ENCODE data around the gene RRAS2. TPM values are rescaled to one million over a fixed set of nuclear protein-coding genes. Genes with fewer than 3 reads are reported as not detected.

The RRAS2 gene
- polyA plus RNA-seq, 1 of the 3 experiments (the other 2 are of a cell fraction) = 53.3 TPM

- Histone ChIP-seq H3K79me2 (ENCODE audit: insufficient read depth) (no peaks in the 10 kb centered on the region), H3K9me3 (no peaks in the 10 kb centered on the region), H3F3A (replicated peaks; ENCODE audit: insufficient read depth) (no peaks in the 10 kb centered on the region), H4K20me1 (ENCODE audit: insufficient read depth) (no peaks in the 10 kb centered on the region), H3K4me1 (ENCODE audit: control insufficient read depth in 1 of 2, insufficient read depth in 2 of 2, low read depth in 1 of 2, low read length in 1 of 2) (peaks cover 0 to 14% of the 10 kb centered on the region in 2 experiments; a peak in 1 of 4 replicates), H3K9me2 (no peaks in the 10 kb centered on the region), H3K9ac (no peak overlapping the region), H3K36me3 (replicated peaks in 1 of 2; ENCODE audit: control insufficient read depth in 1 of 2, insufficient read depth in 2 of 2, low read length in 1 of 2) (no peaks in the 10 kb centered on the region), H3K4me3 (ENCODE audit: low read depth in 2 of 2, low read length in 1 of 2) (no peak overlapping the region), H3K4me2 (no peak overlapping the region), H3K27ac (ENCODE audit: low read depth in 2 of 2, low read length in 1 of 2) (no peak overlapping the region), H3K27me3 (ENCODE audit: insufficient read depth) (no peaks in the 10 kb centered on the region), H2AFZ (ENCODE audit: low read depth) (no peak overlapping the region)
- DNase-seq = no peak
- 83% methylated on average over 5 of the region's 5 CpGs for WGBS (ENCODE audit: low lambda C conversion rate)
- TF ChIP-seq EP300 (IDR thresholded peaks at IDR 0.05; ENCODE audit: borderline replicate concordance in 1 of 2, low read depth in 1 of 2, low read length in 1 of 2) = no peak
- no peak for TF ChIP-seq NFIC (IDR thresholded peaks at IDR 0.05; ENCODE audit: borderline replicate concordance)
- TF ChIP-seq RXRA (IDR thresholded peaks at IDR 0.05; ENCODE audit: borderline replicate concordance, low read depth) = no peak
- TF ChIP-seq FOXM1 (IDR thresholded peaks at IDR 0.05; ENCODE audit: low read depth) = no peak
- no peak for TF ChIP-seq SIN3A (IDR thresholded peaks at IDR 0.05; ENCODE audit: borderline replicate concordance, low read depth, low read length)
- no peak for TF ChIP-seq PBX3 (IDR thresholded peaks at IDR 0.05)
- no peak for TF ChIP-seq REST (IDR thresholded peaks at IDR 0.05; ENCODE audit: low read depth, low read length)
- TF ChIP-seq GABPA (IDR thresholded peaks at IDR 0.05; ENCODE audit: low read depth) = no peak
- TF ChIP-seq RAD21 (IDR thresholded peaks at IDR 0.05; ENCODE audit: low read length) = no peak
- no peak for TF ChIP-seq MXI1 (IDR thresholded peaks at IDR 0.05; ENCODE audit: low read depth, low read length)
- no peak for TF ChIP-seq IRF3 (IDR thresholded peaks at IDR 0.05; ENCODE audit: low read depth, low read length)
- no peak for TF ChIP-seq TCF12 (IDR thresholded peaks at IDR 0.05)
- ChIA-PET POLR2A (no interaction called here), CTCF (interaction anchor here (0.9 to 6.3 kb wide), 5 partner anchors 201 to 481 kb away, joined by 3 to 50 read pairs (median 4); no protein-coding TSS in a partner anchor)
Measured at GRCh38 chr11:14253840-14254239, 105.1 kb downstream of the RRAS2 start.

- Histone ChIP-seq H3K36me3 (replicated peaks in 1 of 2; ENCODE audit: control insufficient read depth in 1 of 2, insufficient read depth in 2 of 2, low read length in 1 of 2) (no peaks in the 10 kb centered on the region), H2AFZ (ENCODE audit: low read depth) (no peak overlapping the region), H3F3A (replicated peaks; ENCODE audit: insufficient read depth) (no peaks in the 10 kb centered on the region), H3K4me2 (no peak overlapping the region), H3K9me2 (no peaks in the 10 kb centered on the region), H3K9ac (no peak overlapping the region), H3K79me2 (ENCODE audit: insufficient read depth) (no peaks in the 10 kb centered on the region), H3K27ac (ENCODE audit: low read depth in 2 of 2, low read length in 1 of 2) (no peak overlapping the region), H4K20me1 (ENCODE audit: insufficient read depth) (no peaks in the 10 kb centered on the region), H3K9me3 (no peaks in the 10 kb centered on the region), H3K27me3 (ENCODE audit: insufficient read depth) (no peaks in the 10 kb centered on the region), H3K4me3 (ENCODE audit: low read depth in 2 of 2, low read length in 1 of 2) (no peak overlapping the region), H3K4me1 (ENCODE audit: control insufficient read depth in 1 of 2, insufficient read depth in 2 of 2, low read depth in 1 of 2, low read length in 1 of 2) (peaks cover 0 to 17% of the 10 kb centered on the region in 2 experiments; a peak in 1 of 4 replicates)
- DNase-seq = no peak
- POLR2A ChIA-PET = no interaction called here
- CTCF ChIA-PET = interaction anchor here (0.9 to 6.3 kb wide), 5 partner anchors 202 to 481 kb away, joined by 3 to 50 read pairs (median 4); no protein-coding TSS in a partner anchor
- 80% methylated on average over 1 of the region's 2 CpGs for WGBS (ENCODE audit: low lambda C conversion rate)
- TF ChIP-seq GABPA (IDR thresholded peaks at IDR 0.05; ENCODE audit: low read depth) (no peak), REST (IDR thresholded peaks at IDR 0.05; ENCODE audit: low read depth, low read length) (no peak), GATA2 (CRISPR knock-in tag; IDR thresholded peaks at IDR 0.05) (no peak), FOXM1 (IDR thresholded peaks at IDR 0.05; ENCODE audit: low read depth) (no peak), CHD2 (IDR thresholded peaks at IDR 0.05; ENCODE audit: low read length, partially characterized antibody) (no peak), NFIC (IDR thresholded peaks at IDR 0.05; ENCODE audit: borderline replicate concordance) (no peak), JUND (IDR thresholded peaks at IDR 0.05) (no peak), SIN3A (IDR thresholded peaks at IDR 0.05; ENCODE audit: borderline replicate concordance, low read depth, low read length) (no peak), ELF1 (IDR thresholded peaks at IDR 0.05) (no peak)
Measured at GRCh38 chr11:14253421-14253820, 105.6 kb downstream of the RRAS2 start.

Measured in SK-N-SH (cell line).